Fibroblast of the conjunctiva (primary cell): ENCODE data around the gene SPRY4.
"Not testable (repeated sequence)": the region's sequence is repeated elsewhere in the genome, so short reads cannot be mapped to it uniquely, and the experiment has no call there.

Experiments
- DNase-seq: peaks from one replicate; pipeline ENCODE4 v3.0.0-alpha.2; 2010; ENCODE audit warnings: low read depth

Gene SPRY4

GRCh38 chr5:142314109-142314508 lies 10.7 kb downstream of the SPRY4 start:
- DNase-seq, result no peak

DNA sequence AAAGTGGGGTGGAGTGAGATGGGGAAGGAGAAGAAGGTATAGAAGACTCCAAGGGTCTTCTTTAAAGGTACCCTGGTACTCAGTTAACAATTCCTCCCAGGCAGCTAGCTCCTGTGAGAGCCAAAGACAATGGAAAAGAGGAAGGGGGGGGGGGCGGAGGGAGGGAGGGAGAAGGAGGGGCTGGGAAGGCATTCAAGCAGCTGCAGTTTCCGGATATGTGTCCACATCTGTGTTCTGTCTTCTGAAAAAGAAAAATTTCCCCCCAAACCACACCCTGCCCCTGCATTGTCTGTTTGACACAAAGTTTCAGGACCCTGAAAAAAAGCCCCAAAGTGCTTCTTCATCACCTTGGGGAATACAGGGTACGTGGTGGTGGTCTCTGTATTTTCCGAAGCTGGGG lies 11.1 kb downstream of the SPRY4 start:
- DNase-seq, result no peak

- DNase-seq, result no peak
Measured at GRCh38 chr5:142313275-142313674, 11.5 kb downstream of the SPRY4 start.

- no peak for DNase-seq
Measured at GRCh38 chr5:142312399-142312798, 12.4 kb downstream of the SPRY4 start.

GRCh38 chr5:142311725-142312124 lies 13.1 kb downstream of the SPRY4 start:
- no peak for DNase-seq

- DNase-seq, result no peak
Measured at GRCh38 chr5:142310803-142311202, 14.0 kb downstream of the SPRY4 start.

GRCh38 chr5:142309747-142310318 lies 15.0 kb downstream of the SPRY4 start:
- no peak for DNase-seq

GRCh38 chr5:142308358-142308757 lies 16.5 kb downstream of the SPRY4 start:
- DNase-seq, result no peak

DNA sequence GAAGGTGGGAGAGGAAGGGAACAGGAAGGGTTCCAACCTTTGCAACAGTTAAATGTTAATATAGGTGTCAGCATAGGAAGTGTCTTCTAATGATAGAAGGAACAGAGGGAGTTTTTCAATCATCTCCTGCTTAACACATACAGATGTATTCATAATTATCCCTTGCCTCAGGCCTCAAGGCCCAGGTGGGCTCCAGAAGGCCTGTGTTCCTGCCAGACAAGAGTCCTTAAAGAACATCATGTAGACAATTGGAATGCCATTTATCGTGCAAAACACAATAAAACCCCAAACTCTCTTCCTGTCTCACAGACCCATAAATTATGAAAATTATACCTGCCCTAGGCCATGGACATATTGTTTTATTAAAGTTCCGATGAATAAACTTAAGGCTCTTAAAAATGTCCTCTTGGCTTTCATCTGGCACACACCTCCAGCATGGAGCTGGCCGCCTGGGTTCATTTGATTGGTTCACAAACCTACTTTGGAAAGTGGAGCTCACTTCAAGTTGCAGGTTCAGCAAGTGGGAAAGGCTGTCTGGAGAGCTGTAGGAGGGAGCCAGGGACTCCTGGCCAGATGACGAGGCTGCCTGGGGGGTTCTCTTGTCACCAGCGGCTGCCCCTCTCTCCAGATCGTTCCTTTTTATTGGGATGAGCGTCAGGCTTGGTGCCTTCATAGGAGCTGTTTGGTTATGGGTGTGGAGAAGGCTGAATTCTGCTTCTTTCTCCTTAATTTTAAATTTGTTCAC lies 17.5 kb downstream of the SPRY4 start:
- no peak for DNase-seq

DNA sequence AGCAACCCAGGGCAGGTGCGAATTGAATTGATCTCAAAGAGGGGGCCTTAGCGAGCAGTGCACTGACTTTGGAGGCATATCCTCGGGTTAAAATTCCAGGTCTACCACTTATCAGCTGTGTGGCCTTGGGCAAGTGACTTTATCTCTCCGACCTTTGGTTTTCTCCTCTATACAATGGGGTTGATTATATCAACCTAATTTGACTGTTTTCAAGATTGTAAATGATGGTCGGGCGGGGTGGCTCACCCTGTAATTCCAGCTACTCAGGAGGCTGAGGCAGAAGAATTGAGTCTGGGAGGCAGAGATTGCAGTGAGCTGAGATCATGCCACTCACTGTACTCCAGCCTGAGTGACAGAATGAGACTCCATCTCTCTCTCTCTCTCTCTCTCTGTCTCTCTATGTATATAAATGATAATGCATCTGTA lies 18.7 kb downstream of the SPRY4 start:
- DNase-seq, result no peak

DNA sequence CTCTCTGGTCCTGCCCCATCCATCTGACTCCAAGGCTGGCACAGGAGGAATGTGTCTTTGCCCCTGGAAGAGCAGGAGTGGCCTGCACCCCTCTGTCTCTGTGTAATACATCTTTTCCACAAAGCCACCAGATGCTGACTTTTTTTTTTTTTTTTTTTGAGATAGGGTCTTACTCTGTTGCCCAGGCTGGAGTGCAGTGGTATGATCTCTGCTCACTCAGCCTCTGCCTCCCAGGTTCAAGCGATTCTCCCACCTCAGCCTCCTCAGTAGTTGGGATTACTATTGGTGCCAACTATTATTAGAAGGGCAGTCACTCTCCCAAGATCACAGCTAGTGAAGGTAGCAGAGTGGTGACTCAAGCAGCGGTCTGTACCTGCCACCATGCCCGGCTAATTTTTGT lies 19.6 kb downstream of the SPRY4 start:
- no peak for DNase-seq

GRCh38 chr5:142304013-142304701 lies 20.7 kb downstream of the SPRY4 start:
- DNase-seq, result no peak

DNA sequence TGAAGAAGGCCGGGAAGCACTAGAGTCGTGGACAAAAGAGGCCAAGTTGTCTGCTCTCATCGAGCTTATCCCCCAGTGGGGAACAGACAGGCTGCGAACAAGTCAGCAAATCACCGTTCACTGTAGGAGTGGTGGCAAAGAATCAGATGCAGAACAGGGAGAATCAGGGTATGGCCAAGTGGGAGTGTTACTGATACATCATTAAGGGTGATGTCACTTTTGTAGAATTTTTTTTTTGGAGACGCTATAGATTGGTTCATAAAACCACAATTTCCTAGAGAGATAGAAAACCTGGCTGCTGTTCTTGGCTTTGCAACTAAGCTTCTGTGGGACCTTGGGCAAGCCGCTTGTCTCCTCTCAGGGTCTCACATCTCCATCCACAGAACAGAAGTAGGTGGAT lies 21.3 kb downstream of the SPRY4 start:
- DNase-seq, result no peak

GRCh38 chr5:142301540-142301939 lies 23.3 kb downstream of the SPRY4 start:
- no peak for DNase-seq

GRCh38 chr5:142300677-142301076 lies 24.1 kb downstream of the SPRY4 start:
- DNase-seq, result no peak

DNA sequence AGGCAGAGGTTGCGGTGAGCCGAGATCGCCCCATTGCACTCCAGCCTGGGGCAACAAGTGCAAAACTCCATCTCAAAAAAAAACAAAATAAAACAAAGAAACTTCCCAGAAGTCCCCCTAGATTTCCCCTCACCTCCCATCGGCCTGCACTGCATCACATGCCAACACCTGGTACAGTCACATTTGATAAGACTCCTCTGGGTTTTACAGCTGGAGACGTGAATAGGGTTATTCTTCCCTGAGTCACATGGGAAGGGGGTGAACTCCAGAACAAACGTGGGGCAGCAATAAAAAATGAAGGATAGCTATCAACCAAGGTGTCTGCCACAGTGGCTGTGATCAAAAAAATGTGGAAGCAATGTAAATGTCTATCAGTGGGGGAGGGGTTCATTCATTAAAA lies 26.0 kb downstream of the SPRY4 start:
- no peak for DNase-seq

GRCh38 chr5:142297786-142298185 lies 27.0 kb downstream of the SPRY4 start:
- not testable (repeated sequence) for DNase-seq

DNA sequence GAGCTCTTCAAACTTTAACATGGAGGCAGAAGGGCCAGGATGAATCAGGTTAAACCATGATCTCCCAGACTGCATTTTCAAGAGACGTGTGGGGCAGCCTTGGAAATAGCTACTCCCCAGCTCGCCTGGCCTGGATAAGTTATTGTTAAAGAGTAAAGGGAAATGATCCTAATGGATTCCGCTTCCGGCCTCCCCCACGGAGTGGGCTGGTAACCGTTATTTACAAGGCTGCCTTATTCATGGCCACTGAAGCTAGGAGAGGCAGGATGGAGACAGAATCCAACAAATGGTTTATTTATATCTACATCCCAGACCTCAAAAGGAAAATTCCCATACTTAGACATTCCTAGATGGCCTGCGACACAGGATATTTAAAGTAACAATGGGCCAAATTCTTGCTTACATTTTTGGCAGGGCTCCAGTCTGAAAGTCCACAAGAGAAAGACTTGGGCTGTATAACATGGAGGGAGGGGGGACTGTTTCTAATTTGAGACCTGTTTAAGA lies 27.9 kb downstream of the SPRY4 start:
- DNase-seq, result no peak

GRCh38 chr5:142295960-142296860 lies 28.6 kb downstream of the SPRY4 start:
- DNase-seq, result no peak

- no peak for DNase-seq
Measured at GRCh38 chr5:142295084-142295758, 29.6 kb downstream of the SPRY4 start.

DNA sequence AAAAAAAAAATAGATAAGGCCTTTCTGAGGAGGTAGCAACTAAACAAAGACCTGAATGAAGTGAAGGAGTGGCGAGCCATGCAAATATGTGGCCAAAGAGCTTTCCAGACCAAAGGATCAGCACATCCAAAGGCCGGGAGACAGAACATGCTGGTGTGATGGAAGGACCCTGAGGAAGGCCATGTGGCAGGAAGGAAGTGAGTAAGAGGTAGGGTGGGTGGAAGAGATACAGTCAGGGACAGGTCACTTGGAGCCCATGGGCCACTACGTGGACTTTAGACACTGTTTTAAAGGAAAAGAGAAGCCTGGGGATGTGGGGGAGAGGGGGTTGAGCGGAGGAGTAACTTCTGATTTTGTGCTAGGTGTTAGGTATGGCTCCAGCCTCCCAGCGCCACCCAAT lies 31.3 kb downstream of the SPRY4 start:
- DNase-seq, result no peak

DNA sequence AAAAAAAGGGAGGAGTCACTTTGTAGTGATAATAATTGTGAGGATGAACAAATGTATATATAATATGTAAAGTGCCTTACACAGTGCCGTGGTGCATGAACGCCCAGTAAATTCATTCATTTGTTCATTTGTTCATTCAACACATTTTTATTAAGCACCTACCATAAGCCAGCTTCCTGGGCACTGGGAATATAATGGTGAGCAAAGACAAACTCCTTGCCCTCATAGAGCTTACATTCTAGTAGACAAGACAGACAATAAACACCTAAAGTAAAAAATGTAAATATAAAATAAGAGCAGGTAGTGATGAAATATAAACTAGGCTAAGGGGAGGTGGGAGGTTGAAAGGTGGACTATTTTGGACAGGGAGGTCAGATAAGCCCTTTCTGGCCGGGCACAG lies 32.0 kb downstream of the SPRY4 start:
- no peak for DNase-seq
